K562 (cell line): ENCODE results near the gene TERT. TPM values are rescaled to one million over a fixed set of nuclear protein-coding genes. Genes with fewer than 3 reads are reported as not detected.

Source experiments
- ATAC-seq: fragments of 200-7000 bp; cut with Tn5 transposase; 3 replicates; pipeline ENCODE4 v1.9.1; 2020; ENCODE audit warnings: moderate library complexity
- BruUV-seq: library from RNA; stranded (reverse); fragments of 400-500 nt; replicated peaks from 2 replicates; lab custom pipeline; 2021; lab: Mats Ljungman, UMichigan
- CTCF ChIA-PET: fragments of 300-600 bp; formaldehyde crosslinking; extraction: SDS; loops from one replicate; lab custom pipeline; 2021; ENCODE audit warnings: low intra/inter-chr PET ratio; lab: Yijun Ruan, JAX
- POLR2A ChIA-PET: fragments of 300-600, 350-650 bp; sonication (Branson Sonifier 250); formaldehyde crosslinking; extraction: SDS; loops from one replicate; lab custom pipeline; 2021; ENCODE audit warnings: antibody characterized with exemption, inconsistent platforms; lab: Yijun Ruan, JAX
- DNase-seq, 4 experiments: peaks; one replicate each; pipeline versions ENCODE4 v3.0.0 to v3.0.0-alpha.2; 2011 to 2018; ENCODE audit warnings: low spot score in 3 of 4, mixed read lengths in 3 of 4; ENCODE audit errors: extremely low read depth in 1 of 4
- FAIRE-seq: peaks from 2 replicates; lab custom pipeline; 2011; peaks lifted over from hg19 to GRCh38; lab: Jason Lieb, UNC
- H2AFZ ChIP-seq: 2 replicates; pipeline ENCODE4 v1.6.0; 2011; ENCODE audit warnings: low read depth, low read length, control low read depth, inconsistent platforms
- H3K27ac ChIP-seq: fragments of 200-600 bp; 3 replicates; pipeline ENCODE4 v1.8.0; 2011; ENCODE audit warnings: low read depth, mild to moderate bottlenecking, control low read depth, inconsistent platforms, low read length, moderate library complexity, mixed read lengths; ENCODE audit errors: extremely low read depth
- H3K27me3 ChIP-seq, 2 experiments: fragments of 300-600 bp in 1 of 2; 2 replicates in 1 of 2; 3 replicates in 1 of 2; pipeline versions ENCODE4 v1.6.0 to v1.8.0; 2011; ENCODE audit warnings: inconsistent platforms in 2 of 2, low read length in 2 of 2, mild to moderate bottlenecking in 1 of 2, mixed read lengths in 1 of 2, moderate library complexity in 1 of 2; ENCODE audit not compliant: control insufficient read depth in 2 of 2, insufficient read depth in 2 of 2
- H3K36me3 ChIP-seq: fragments of 300-600 bp; 3 replicates; pipeline ENCODE4 v1.8.0; 2011; ENCODE audit warnings: mild to moderate bottlenecking, low read length, inconsistent platforms; ENCODE audit not compliant: control insufficient read depth, insufficient read depth
- H3K4me1 ChIP-seq, 2 experiments: fragments of 200-600 bp in 1 of 2; replicated peaks in 1 of 2; 2 replicates in 1 of 2; 3 replicates in 1 of 2; pipeline versions ENCODE4 v1.5.1 to v1.8.0; 2011; ENCODE audit warnings: inconsistent platforms in 2 of 2, low read length in 2 of 2, mild to moderate bottlenecking in 1 of 2, mixed read lengths in 1 of 2, moderate library complexity in 1 of 2; ENCODE audit not compliant: control insufficient read depth in 2 of 2, insufficient read depth in 2 of 2
- H3K4me2 ChIP-seq: 2 replicates; pipeline ENCODE4 v1.6.1; 2011; ENCODE audit warnings: low read length, control low read depth, inconsistent platforms, mixed read lengths; ENCODE audit not compliant: insufficient read depth
- H3K4me3 ChIP-seq: fragments of 200-600 bp; sonication (generic), shearing (Covaris generic); 2 replicates; pipeline ENCODE4 v1.5.1; 2016; ENCODE audit warnings: control low read depth, inconsistent platforms
- H3K79me2 ChIP-seq: fragments of 200-600 bp; 3 replicates; pipeline ENCODE4 v1.8.0; 2011; ENCODE audit warnings: low read length, inconsistent platforms; ENCODE audit not compliant: control insufficient read depth, insufficient read depth
- H3K9ac ChIP-seq, 2 experiments: 2 replicates each; pipeline versions ENCODE4 v1.6.0 to v1.6.1; 2011; ENCODE audit warnings: low read depth in 2 of 2, low read length in 2 of 2, control low read depth in 1 of 2, inconsistent platforms in 1 of 2, mild to moderate bottlenecking in 1 of 2, mixed read lengths in 1 of 2; ENCODE audit not compliant: insufficient read depth in 1 of 2
- H3K9me1 ChIP-seq: one replicate; pipeline ENCODE4 v1.6.0; 2011; ENCODE audit warnings: inconsistent platforms, mild to moderate bottlenecking, low read length, moderate library complexity; ENCODE audit not compliant: control insufficient read depth, insufficient read depth
- H3K9me3 ChIP-seq: replicated peaks from 2 replicates; pipeline ENCODE4 v1.5.1; 2011; ENCODE audit warnings: low read depth, low read length, inconsistent platforms; ENCODE audit not compliant: control insufficient read depth, insufficient read depth
- H4K20me1 ChIP-seq: replicated peaks from 2 replicates; pipeline ENCODE4 v1.6.1; 2011; ENCODE audit warnings: low read length, inconsistent platforms, mixed read lengths; ENCODE audit not compliant: control insufficient read depth, insufficient read depth
- CCAR2 ChIP-seq: fragments of 200-400 bp; formaldehyde crosslinking; IDR thresholded peaks from 2 replicates; pipeline ENCODE4 v1.6.1; 2017; ENCODE audit warnings: mild to moderate bottlenecking, low read depth, low read length
- GABPB2 ChIP-seq: fragments of 250-450 bp; sonication (Bioruptor Pico); conservative IDR thresholded peaks from 2 replicates; pipeline ENCODE4 v1.5.1; 2021; ENCODE audit warnings: mild to moderate bottlenecking
- RBM15 ChIP-seq: fragments of 200-400 bp; formaldehyde crosslinking; IDR thresholded peaks from 2 replicates; pipeline ENCODE4 v1.6.1; 2018; ENCODE audit warnings: mild to moderate bottlenecking, low read length, moderate library complexity; ENCODE audit not compliant: insufficient read depth
- U2AF2 ChIP-seq: fragments of 200-400 bp; formaldehyde crosslinking; optimal IDR thresholded peaks from 2 replicates; pipeline ENCODE3; 2017; ENCODE audit warnings: low read depth, mild to moderate bottlenecking, low read length
- ZNF124 ChIP-seq: sonication (generic); formaldehyde crosslinking; IDR thresholded peaks from 2 replicates; pipeline ENCODE4 v1.8.1; 2022; ENCODE audit warnings: missing genetic modification reagents
- ZNF165 ChIP-seq: fragments of 250-450 bp; sonication (Bioruptor Pico); IDR thresholded peaks from 2 replicates; pipeline ENCODE4 v1.4.0; 2020; ENCODE audit warnings: borderline replicate concordance
- WGBS: fragments of 100-300 bp; shearing (Covaris generic); methylation state at CpG from one replicate; pipeline ENCODE4 v1.1.6; 2016; ENCODE audit warnings: low coverage, mixed read lengths; ENCODE audit not compliant: insufficient coverage; ENCODE audit errors: missing lambda C conversion rate; 5-methylcytosine and 5-hydroxymethylcytosine counted together
- in situ Hi-C: fragments of 300-500 bp; cut with MboI; formaldehyde crosslinking; loops from 4 replicates; pipeline ENCODE4 v1.15.0; 2018; ENCODE audit warnings: inconsistent platforms, mixed read lengths
- intact Hi-C: fragments of 100-400 bp; cut with micrococcal nuclease; formaldehyde crosslinking; loops from 2 replicates; pipeline ENCODE4 v1.14.2; 2022
- polyA plus RNA-seq, 8 experiments: library from polyadenylated mRNA; depleted of rRNA in 4 of 8; stranded (reverse) in 5 of 8; unstranded in 3 of 8; fragments of >200 nt; fragmentation: Nextera tagmentation in 2 of 8; fragmentation: Illumina TruSeq in 1 of 8; extraction: Ambion mirVana in 2 of 8; extraction: Trizol in 1 of 8; gene quantifications; 2 replicates each; pipeline versions ENCODE4 v1.2.1 to v1.2.3, GENCODE V29; 2011 to 2014; ENCODE audit warnings: inconsistent platforms in 1 of 8, missing spikeins in 1 of 8
- total RNA-seq, 7 experiments: library from RNA; depleted of rRNA in 6 of 7; stranded (reverse); fragments of >200 nt in 6 of 7; fragmentation: Illumina TruSeq in 2 of 7; extraction: Trizol in 2 of 7; gene quantifications; 2 replicates each; pipeline versions ENCODE4 v1.2.1 to v1.2.3, GENCODE V29; 2011 to 2021; ENCODE audit warnings: low replicate concordance in 1 of 7
- TF ChIP-seq, protein P1 (sequence below): fragments of 450-650 bp; formaldehyde crosslinking; IDR thresholded peaks from 2 replicates; pipeline ENCODE4 v1.4.0; 2022; ENCODE audit warnings: missing genetic modification characterization
- TF ChIP-seq, protein P2 (sequence below), 2 experiments: fragments of 150-350 bp in 1 of 2; IDR thresholded peaks; 2 replicates each; pipeline ENCODE4 v1.6.1; 2012 to 2016; ENCODE audit warnings: low read depth in 2 of 2, low read length in 2 of 2, mild to moderate bottlenecking in 1 of 2, moderate library complexity in 1 of 2
- TF ChIP-seq, protein P3 (sequence below): fragments of 450-650 bp; IDR thresholded peaks from 2 replicates; pipeline ENCODE4 v1.6.1; 2014; ENCODE audit warnings: low read depth, mild to moderate bottlenecking, moderate library complexity, borderline replicate concordance

Gene TERT
- total and polyA plus RNA-seq, 9 of the 15 experiments (the other 6 are each of a cell fraction or from before 2014, with no cell fraction given), result 0.08 to 4.5 (median 0.98) TPM; not detected in 1

- TF ChIP-seq CCAR2, result no peak
- TF ChIP-seq, all 486 proteins: peak for 7
Measured at GRCh38 chr5:1215320-1216096, 79.4 kb downstream of the TERT start (continued).

- H3K27ac ChIP-seq, result no peak overlapping the region
- H3K79me2 ChIP-seq, result no peaks in the 10 kb centered on the region
- peaks cover 24 to 66% of the 10 kb centered on the region in 2 experiments; a peak in 4 of 5 replicates for H3K27me3 ChIP-seq
- POLR2A ChIA-PET, result no interaction called here
- no peak for DNase-seq
- in situ Hi-C loops (no loop called here), intact Hi-C loops (no loop called here)
- H3K4me3 ChIP-seq, result no peak overlapping the region
- H3K4me2 ChIP-seq, result no peak overlapping the region
- WGBS, result 10% methylated on average over 2 of the region's 2 CpGs
- peaks cover 0 to 55% of the 10 kb centered on the region in 2 experiments; a peak in 1 of 5 replicates for H3K4me1 ChIP-seq
- FAIRE-seq, result no peak
- ATAC-seq, result no peak
- no peaks in the 10 kb centered on the region for H3K36me3 ChIP-seq
- H2AFZ ChIP-seq, result no peak overlapping the region
- CTCF ChIA-PET, result interaction anchor here (0.5 kb wide), 1 partner anchor 258 kb away, joined by 3 read pairs; no protein-coding TSS in a partner anchor
- BruUV-seq, result no TSS peak
- no peaks in the 10 kb centered on the region for H3K9me1 ChIP-seq
- H3K9me3 ChIP-seq, result no peaks in the 10 kb centered on the region; the same call in 1 of the 2 replicates
- no peaks in the 10 kb centered on the region; the same call in 1 of the 2 replicates for H4K20me1 ChIP-seq
- H3K9ac ChIP-seq, result no peak overlapping the region
- TF ChIP-seq U2AF2, result no peak
- TF ChIP-seq GABPB2 (CRISPR knock-in tag), result no peak
- TF ChIP-seq, protein P1, sequence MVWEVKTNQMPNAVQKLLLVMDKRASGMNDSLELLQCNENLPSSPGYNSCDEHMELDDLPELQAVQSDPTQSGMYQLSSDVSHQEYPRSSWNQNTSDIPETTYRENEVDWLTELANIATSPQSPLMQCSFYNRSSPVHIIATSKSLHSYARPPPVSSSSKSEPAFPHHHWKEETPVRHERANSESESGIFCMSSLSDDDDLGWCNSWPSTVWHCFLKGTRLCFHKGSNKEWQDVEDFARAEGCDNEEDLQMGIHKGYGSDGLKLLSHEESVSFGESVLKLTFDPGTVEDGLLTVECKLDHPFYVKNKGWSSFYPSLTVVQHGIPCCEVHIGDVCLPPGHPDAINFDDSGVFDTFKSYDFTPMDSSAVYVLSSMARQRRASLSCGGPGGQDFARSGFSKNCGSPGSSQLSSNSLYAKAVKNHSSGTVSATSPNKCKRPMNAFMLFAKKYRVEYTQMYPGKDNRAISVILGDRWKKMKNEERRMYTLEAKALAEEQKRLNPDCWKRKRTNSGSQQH (CRISPR knock-in tag), result no peak
- no peak for TF ChIP-seq RBM15
- TF ChIP-seq, protein P2, sequence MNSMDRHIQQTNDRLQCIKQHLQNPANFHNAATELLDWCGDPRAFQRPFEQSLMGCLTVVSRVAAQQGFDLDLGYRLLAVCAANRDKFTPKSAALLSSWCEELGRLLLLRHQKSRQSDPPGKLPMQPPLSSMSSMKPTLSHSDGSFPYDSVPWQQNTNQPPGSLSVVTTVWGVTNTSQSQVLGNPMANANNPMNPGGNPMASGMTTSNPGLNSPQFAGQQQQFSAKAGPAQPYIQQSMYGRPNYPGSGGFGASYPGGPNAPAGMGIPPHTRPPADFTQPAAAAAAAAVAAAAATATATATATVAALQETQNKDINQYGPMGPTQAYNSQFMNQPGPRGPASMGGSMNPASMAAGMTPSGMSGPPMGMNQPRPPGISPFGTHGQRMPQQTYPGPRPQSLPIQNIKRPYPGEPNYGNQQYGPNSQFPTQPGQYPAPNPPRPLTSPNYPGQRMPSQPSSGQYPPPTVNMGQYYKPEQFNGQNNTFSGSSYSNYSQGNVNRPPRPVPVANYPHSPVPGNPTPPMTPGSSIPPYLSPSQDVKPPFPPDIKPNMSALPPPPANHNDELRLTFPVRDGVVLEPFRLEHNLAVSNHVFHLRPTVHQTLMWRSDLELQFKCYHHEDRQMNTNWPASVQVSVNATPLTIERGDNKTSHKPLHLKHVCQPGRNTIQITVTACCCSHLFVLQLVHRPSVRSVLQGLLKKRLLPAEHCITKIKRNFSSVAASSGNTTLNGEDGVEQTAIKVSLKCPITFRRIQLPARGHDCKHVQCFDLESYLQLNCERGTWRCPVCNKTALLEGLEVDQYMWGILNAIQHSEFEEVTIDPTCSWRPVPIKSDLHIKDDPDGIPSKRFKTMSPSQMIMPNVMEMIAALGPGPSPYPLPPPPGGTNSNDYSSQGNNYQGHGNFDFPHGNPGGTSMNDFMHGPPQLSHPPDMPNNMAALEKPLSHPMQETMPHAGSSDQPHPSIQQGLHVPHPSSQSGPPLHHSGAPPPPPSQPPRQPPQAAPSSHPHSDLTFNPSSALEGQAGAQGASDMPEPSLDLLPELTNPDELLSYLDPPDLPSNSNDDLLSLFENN (IDR thresholded peaks at IDR 0.05; ENCODE audit: low read depth in 2 of 2, low read length in 2 of 2), result no peak
- no peak for TF ChIP-seq ZNF124
- TF ChIP-seq, protein P3, sequence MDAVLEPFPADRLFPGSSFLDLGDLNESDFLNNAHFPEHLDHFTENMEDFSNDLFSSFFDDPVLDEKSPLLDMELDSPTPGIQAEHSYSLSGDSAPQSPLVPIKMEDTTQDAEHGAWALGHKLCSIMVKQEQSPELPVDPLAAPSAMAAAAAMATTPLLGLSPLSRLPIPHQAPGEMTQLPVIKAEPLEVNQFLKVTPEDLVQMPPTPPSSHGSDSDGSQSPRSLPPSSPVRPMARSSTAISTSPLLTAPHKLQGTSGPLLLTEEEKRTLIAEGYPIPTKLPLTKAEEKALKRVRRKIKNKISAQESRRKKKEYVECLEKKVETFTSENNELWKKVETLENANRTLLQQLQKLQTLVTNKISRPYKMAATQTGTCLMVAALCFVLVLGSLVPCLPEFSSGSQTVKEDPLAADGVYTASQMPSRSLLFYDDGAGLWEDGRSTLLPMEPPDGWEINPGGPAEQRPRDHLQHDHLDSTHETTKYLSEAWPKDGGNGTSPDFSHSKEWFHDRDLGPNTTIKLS, result no peak
- no peak for TF ChIP-seq ZNF165 (CRISPR knock-in tag)
Measured at GRCh38 chr5:1214936-1215220, 80.0 kb downstream of the TERT start.
